Activated naive CD4-positive, alpha-beta T cell treated with anti-CD3 and anti-CD28 coated beads for 36 hours (primary cell): ENCODE results near the gene RFLNA. TPM values are rescaled to one million over a fixed set of nuclear protein-coding genes. Genes with fewer than 3 reads are reported as not detected.

ENCODE experiments used
- CTCF ChIA-PET: fragments of 350-600 bp; sonication (Branson Sonifier 250); formaldehyde crosslinking; loops from one replicate; lab custom pipeline; 2021; ENCODE audit warnings: antibody characterized with exemption; lab: Charles Lee
- DNase-seq: peaks from one replicate; pipeline ENCODE4 v3.0.0-alpha.2; 2020
- H3K27ac Mint-ChIP-seq: one replicate; pipeline ENCODE4 v1.8.0; 2021; ENCODE audit warnings: mild to moderate bottlenecking, mixed read lengths
- H3K27me3 Mint-ChIP-seq: one replicate; pipeline ENCODE4 v1.8.0; 2021; ENCODE audit warnings: low read depth, mixed read lengths
- H3K36me3 Mint-ChIP-seq: one replicate; pipeline ENCODE4 v1.8.0; 2021; ENCODE audit warnings: low read depth, mixed read lengths
- H3K4me1 Mint-ChIP-seq: one replicate; pipeline ENCODE4 v1.8.0; 2021; ENCODE audit warnings: low read depth, mixed read lengths
- H3K4me3 Mint-ChIP-seq: one replicate; pipeline ENCODE4 v1.8.0; 2021; ENCODE audit warnings: mild to moderate bottlenecking, moderate library complexity, mixed read lengths
- H3K9me3 Mint-ChIP-seq: one replicate; pipeline ENCODE4 v1.8.0; 2021; ENCODE audit warnings: mixed read lengths
- intact Hi-C: fragments of 100-400 bp; cut with micrococcal nuclease; formaldehyde crosslinking; loops from one replicate; pipeline ENCODE4 v1.15.1; 2023
- total RNA-seq, 2 experiments: library from RNA; stranded (reverse); gene quantifications; one replicate each; pipeline ENCODE4 v1.2.3, GENCODE V29; 2021

Gene RFLNA
- total RNA-seq, 2 experiments from 2014 or later: not detected

DNA sequence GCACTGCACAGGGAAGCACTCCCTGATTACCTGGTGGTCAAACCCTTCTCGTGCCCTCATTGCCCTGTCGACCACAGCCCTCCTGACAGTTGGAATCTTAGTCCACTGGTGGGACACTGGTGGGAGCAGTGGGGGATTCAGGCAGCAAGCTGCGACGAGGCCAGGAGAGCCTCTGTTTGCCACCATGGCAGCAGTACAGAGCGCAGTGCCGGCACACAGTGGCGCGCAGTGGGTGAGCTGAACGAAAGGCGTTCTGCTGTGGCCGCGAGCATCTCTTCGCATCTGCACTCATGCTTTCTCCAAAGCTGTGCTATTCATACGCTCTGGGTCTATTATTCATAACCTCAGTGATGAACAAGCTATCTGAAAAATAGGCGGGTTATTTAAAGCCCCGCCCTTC is 14.3 kb downstream of the RFLNA start:
- H3K4me1 Mint-ChIP-seq: no peaks in the 10 kb centered on the region
- H3K4me3 Mint-ChIP-seq: no peak overlapping the region
- no peak overlapping the region for H3K27ac Mint-ChIP-seq
- no peak for DNase-seq
- no peaks in the 10 kb centered on the region for H3K27me3 Mint-ChIP-seq
- intact Hi-C loops: no loop called here
- CTCF ChIA-PET: no interaction called here
- no peaks in the 10 kb centered on the region for H3K36me3 Mint-ChIP-seq
- no peaks in the 10 kb centered on the region for H3K9me3 Mint-ChIP-seq

DNA sequence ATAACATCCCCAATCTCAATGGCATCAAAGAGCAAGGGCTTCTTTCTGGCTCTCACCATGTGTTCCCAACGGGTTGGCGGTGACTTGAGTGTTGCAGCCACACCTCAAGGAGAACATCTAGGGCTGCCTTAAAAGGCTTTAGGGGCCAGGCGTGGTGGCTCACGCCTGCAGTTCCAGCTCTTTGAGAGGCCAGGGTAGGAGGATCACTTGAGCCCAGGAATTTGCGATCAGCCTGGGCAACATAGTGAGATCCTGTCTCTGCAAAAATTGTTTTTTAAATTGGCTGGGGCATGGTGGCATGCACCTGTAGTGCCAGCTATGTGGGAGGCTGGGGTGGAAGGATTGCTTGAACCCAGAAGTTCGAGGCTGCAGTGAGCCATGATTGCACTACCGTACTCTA is 14.9 kb downstream of the RFLNA start:
- intact Hi-C loops: no loop called here
- H3K4me3 Mint-ChIP-seq: no peak overlapping the region
- no peaks in the 10 kb centered on the region for H3K27me3 Mint-ChIP-seq
- CTCF ChIA-PET: no interaction called here
- DNase-seq: no peak
- no peaks in the 10 kb centered on the region for H3K9me3 Mint-ChIP-seq
- H3K36me3 Mint-ChIP-seq: no peaks in the 10 kb centered on the region
- no peaks in the 10 kb centered on the region for H3K4me1 Mint-ChIP-seq
- no peak overlapping the region for H3K27ac Mint-ChIP-seq

DNA sequence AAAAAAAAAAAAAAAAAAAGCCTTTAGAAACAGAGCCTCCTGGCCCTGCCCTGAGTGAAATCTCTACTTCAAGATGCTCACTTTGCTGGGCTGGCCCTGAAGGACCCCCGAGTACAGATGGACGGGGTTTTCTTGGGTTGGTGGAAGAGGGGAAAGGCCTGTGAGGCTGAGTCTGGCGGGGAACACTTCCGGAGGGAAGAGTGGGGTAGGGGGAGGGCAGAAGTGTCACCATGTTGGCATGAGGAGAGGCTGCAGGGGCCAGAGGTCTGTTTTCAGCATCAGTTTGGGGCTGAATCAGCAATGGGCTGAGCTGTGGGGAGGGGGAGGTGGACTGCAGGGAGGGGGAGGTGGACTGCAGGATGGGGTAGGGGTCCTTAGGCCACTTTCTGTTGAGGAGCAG is 15.3 kb downstream of the RFLNA start:
- CTCF ChIA-PET: no interaction called here
- no peak for DNase-seq
- no peaks in the 10 kb centered on the region for H3K27me3 Mint-ChIP-seq
- no peaks in the 10 kb centered on the region for H3K4me1 Mint-ChIP-seq
- H3K27ac Mint-ChIP-seq: no peak overlapping the region
- no peak overlapping the region for H3K4me3 Mint-ChIP-seq
- no peaks in the 10 kb centered on the region for H3K36me3 Mint-ChIP-seq
- H3K9me3 Mint-ChIP-seq: no peaks in the 10 kb centered on the region
- intact Hi-C loops: no loop called here

GRCh38 chr12:124310785-124311184 is 15.9 kb downstream of the RFLNA start:
- intact Hi-C loops: no loop called here
- no peak overlapping the region for H3K27ac Mint-ChIP-seq
- H3K4me3 Mint-ChIP-seq: no peak overlapping the region
- CTCF ChIA-PET: no interaction called here
- no peaks in the 10 kb centered on the region for H3K4me1 Mint-ChIP-seq
- H3K9me3 Mint-ChIP-seq: no peaks in the 10 kb centered on the region
- DNase-seq: no peak
- H3K36me3 Mint-ChIP-seq: no peaks in the 10 kb centered on the region
- no peaks in the 10 kb centered on the region for H3K27me3 Mint-ChIP-seq

GRCh38 chr12:124311292-124312109 is 16.6 kb downstream of the RFLNA start:
- H3K27me3 Mint-ChIP-seq: no peaks in the 10 kb centered on the region
- no peak overlapping the region for H3K4me3 Mint-ChIP-seq
- CTCF ChIA-PET: no interaction called here
- H3K9me3 Mint-ChIP-seq: no peaks in the 10 kb centered on the region
- no peak for DNase-seq
- no peaks in the 10 kb centered on the region for H3K4me1 Mint-ChIP-seq
- H3K36me3 Mint-ChIP-seq: no peaks in the 10 kb centered on the region
- intact Hi-C loops: no loop called here
- H3K27ac Mint-ChIP-seq: no peak overlapping the region

DNA sequence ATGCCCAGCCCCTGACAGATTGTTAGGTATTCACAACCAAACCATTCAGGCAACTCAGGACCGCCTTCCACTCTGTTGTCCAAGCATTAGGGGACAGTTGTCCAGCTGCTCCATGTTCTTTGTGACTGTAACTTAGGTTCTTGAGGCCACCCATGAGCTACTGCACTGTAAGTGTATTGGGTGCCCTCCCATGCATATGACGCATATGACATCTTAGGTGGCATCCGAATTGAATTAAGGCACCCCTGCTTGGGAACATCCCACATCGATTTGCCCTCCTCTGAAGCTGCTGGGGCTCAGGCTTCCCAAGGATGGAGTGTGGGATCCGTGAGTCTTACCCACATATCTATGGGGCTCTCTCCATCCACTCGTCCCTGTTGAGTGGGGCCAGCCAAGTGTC is 17.7 kb downstream of the RFLNA start:
- intact Hi-C loops: no loop called here
- H3K36me3 Mint-ChIP-seq: no peaks in the 10 kb centered on the region

GRCh38 chr12:124314207-124314606 is 19.3 kb downstream of the RFLNA start:
- Mint-ChIP-seq H3K27me3 (no peaks in the 10 kb centered on the region), H3K27ac (no peak overlapping the region), H3K4me1 (no peaks in the 10 kb centered on the region), H3K36me3 (no peaks in the 10 kb centered on the region), H3K9me3 (no peaks in the 10 kb centered on the region), H3K4me3 (no peak overlapping the region)
- CTCF ChIA-PET: interaction anchor here (0.6 kb wide), 1 partner anchor 180 kb away, joined by 3 read pairs; no protein-coding TSS in a partner anchor
- DNase-seq: no peak
- intact Hi-C loops: no loop called here

More for the DNA sequence above, 17.7 kb downstream of the RFLNA start:
- no peak for DNase-seq
- Mint-ChIP-seq H3K27me3 (no peaks in the 10 kb centered on the region), H3K9me3 (no peaks in the 10 kb centered on the region), H3K27ac (no peak overlapping the region), H3K4me1 (no peaks in the 10 kb centered on the region), H3K4me3 (no peak overlapping the region)
- CTCF ChIA-PET: no interaction called here

- Mint-ChIP-seq H3K9me3 (no peaks in the 10 kb centered on the region), H3K36me3 (no peaks in the 10 kb centered on the region), H3K27ac (no peak overlapping the region), H3K4me3 (no peak overlapping the region), H3K4me1 (no peaks in the 10 kb centered on the region), H3K27me3 (no peaks in the 10 kb centered on the region)
- CTCF ChIA-PET: interaction anchor here (0.6 to 0.9 kb wide), 2 partner anchors 141 to 180 kb away, joined by 3 read pairs; no protein-coding TSS in a partner anchor
- intact Hi-C loops: no loop called here
- DNase-seq: no peak
Observed at GRCh38 chr12:124314766-124315165, 19.9 kb downstream of the RFLNA start.

GRCh38 chr12:124315372-124316044 is 20.6 kb downstream of the RFLNA start:
- no peaks in the 10 kb centered on the region for H3K27me3 Mint-ChIP-seq
- H3K4me1 Mint-ChIP-seq: no peaks in the 10 kb centered on the region
- H3K27ac Mint-ChIP-seq: no peak overlapping the region
- no peak for DNase-seq
- intact Hi-C loops: no loop called here
- no peak overlapping the region for H3K4me3 Mint-ChIP-seq
- H3K9me3 Mint-ChIP-seq: no peaks in the 10 kb centered on the region
- CTCF ChIA-PET: interaction anchor here (0.9 to 1.2 kb wide), 2 partner anchors 15 to 142 kb away, joined by 3 to 5 read pairs; no protein-coding TSS in a partner anchor
- H3K36me3 Mint-ChIP-seq: no peaks in the 10 kb centered on the region

- no peak for DNase-seq
- Mint-ChIP-seq H3K4me3 (no peak overlapping the region), H3K27me3 (no peaks in the 10 kb centered on the region), H3K36me3 (no peaks in the 10 kb centered on the region), H3K9me3 (no peaks in the 10 kb centered on the region), H3K4me1 (no peaks in the 10 kb centered on the region), H3K27ac (no peak overlapping the region)
- intact Hi-C loops: no loop called here
- CTCF ChIA-PET: interaction anchor here (1.2 kb wide), 1 partner anchor 14 kb away, joined by 5 read pairs; no protein-coding TSS in a partner anchor
Observed at GRCh38 chr12:124316257-124316900, 21.5 kb downstream of the RFLNA start.

DNA sequence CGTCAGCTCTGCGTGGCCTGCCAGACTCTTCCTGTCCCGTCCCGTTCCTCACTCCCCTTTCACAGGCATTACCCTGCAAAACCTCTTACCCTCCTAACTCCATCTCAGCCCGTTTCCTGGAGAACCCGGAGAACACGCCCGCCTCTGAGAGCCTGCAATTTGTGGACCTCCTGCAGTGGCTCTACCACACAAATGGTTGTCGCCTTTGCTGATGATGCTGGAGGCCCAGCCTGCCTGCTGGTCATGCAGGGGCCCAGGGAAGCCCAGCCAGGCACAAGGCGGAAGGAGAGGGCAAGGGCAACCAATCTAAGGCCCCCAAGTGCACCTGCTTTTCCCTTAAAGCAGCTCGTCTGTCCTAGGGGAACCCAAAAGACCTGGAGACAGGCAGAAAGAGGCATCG is 22.5 kb downstream of the RFLNA start:
- H3K27me3 Mint-ChIP-seq: no peaks in the 10 kb centered on the region
- no peaks in the 10 kb centered on the region for H3K4me1 Mint-ChIP-seq
- no peak overlapping the region for H3K4me3 Mint-ChIP-seq
- CTCF ChIA-PET: no interaction called here
- H3K27ac Mint-ChIP-seq: no peak overlapping the region
- intact Hi-C loops: no loop called here
- no peaks in the 10 kb centered on the region for H3K9me3 Mint-ChIP-seq
- peaks cover 1% of the 10 kb centered on the region for H3K36me3 Mint-ChIP-seq
- no peak for DNase-seq

- CTCF ChIA-PET: interaction anchor here (1.6 kb wide), 1 partner anchor 281 kb away, joined by 5 read pairs; no protein-coding TSS in a partner anchor
- intact Hi-C loops: no loop called here
- no peak overlapping the region for H3K27ac Mint-ChIP-seq
- H3K9me3 Mint-ChIP-seq: peaks cover under 1% of the 10 kb centered on the region
- H3K4me3 Mint-ChIP-seq: no peak overlapping the region
- peaks cover 3% of the 10 kb centered on the region for H3K36me3 Mint-ChIP-seq
- no peaks in the 10 kb centered on the region for H3K4me1 Mint-ChIP-seq
- H3K27me3 Mint-ChIP-seq: no peaks in the 10 kb centered on the region
- no peak for DNase-seq
Observed at GRCh38 chr12:124318278-124319020, 23.6 kb downstream of the RFLNA start.
